ENCODE results near the gene ECHDC1.
A peak's percentile ranks its signal among the peaks of the same experiment; 100 is the strongest.
"Not testable (repeated sequence)": the region's sequence is repeated elsewhere in the genome, so short reads cannot be mapped to it uniquely, and the experiment has no call there.

The ECHDC1 gene, protein sequence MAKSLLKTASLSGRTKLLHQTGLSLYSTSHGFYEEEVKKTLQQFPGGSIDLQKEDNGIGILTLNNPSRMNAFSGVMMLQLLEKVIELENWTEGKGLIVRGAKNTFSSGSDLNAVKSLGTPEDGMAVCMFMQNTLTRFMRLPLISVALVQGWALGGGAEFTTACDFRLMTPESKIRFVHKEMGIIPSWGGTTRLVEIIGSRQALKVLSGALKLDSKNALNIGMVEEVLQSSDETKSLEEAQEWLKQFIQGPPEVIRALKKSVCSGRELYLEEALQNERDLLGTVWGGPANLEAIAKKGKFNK

DNA sequence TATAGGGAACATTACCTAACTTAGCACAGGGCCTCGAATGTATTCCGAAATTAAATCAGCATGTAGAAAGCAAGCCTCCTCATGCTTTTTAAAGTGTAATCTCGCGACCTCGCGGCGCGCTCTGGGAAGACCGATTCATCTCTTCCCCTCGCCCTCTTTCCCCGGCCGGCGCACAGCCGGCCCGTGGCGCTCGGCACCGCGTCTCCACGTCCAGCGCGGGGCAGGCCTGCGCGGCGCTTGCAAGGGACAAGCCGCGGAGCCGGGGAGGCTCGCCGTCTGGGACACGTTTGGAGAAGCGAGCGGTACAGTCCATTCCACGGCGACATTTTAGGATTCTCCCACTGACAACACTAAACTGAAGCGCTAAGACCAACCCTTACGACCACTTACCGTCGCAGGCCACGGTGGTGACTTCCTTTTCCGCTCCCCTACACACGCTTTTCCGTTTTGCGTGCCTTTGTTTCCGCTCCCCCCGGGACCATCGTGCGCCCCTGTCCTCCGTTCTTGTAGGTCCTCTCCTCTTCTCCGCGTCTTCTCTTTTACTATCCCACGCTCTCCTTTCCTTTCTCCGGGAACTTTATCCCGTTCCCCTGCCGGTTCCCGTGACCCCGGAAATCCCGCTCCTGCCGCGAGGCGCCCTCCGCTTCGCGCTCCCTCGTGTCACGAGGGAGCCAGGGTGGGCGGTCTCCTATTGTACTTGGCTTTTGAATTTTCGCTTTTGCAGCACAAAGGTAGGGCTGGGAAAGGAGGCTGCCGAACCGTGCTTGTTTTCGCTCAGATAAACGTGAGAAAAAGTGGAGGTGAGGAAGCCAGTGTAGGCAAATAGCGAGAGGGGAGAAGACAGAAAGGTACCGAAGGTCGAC, at the start of gene ECHDC1:
Gene ECHDC1, minus strand, starts transcription at position 664 of the 863 bp plus-strand sequence. CDS start 12,581 bp downstream, outside the sequence.
- H3K27me3 ChIP-seq (replicated peaks), result no peaks in the 10 kb centered on the region
- no peaks in the 10 kb centered on the region for H3K36me3 ChIP-seq (replicated peaks)
- DNase-seq, result peak; percentile 54
- in situ Hi-C loops (cut with HindIII; ENCODE audit: low pct_ligation_motif_present, low sequenced_read_pairs), result no loop called here
- H3K4me3 ChIP-seq (ENCODE audit: low read depth, low read length), result peak within 1 kb of the TSS; percentile 88
- H3K27ac ChIP-seq, result peak within 1 kb of the TSS; percentile 78
- TF ChIP-seq, protein P1, sequence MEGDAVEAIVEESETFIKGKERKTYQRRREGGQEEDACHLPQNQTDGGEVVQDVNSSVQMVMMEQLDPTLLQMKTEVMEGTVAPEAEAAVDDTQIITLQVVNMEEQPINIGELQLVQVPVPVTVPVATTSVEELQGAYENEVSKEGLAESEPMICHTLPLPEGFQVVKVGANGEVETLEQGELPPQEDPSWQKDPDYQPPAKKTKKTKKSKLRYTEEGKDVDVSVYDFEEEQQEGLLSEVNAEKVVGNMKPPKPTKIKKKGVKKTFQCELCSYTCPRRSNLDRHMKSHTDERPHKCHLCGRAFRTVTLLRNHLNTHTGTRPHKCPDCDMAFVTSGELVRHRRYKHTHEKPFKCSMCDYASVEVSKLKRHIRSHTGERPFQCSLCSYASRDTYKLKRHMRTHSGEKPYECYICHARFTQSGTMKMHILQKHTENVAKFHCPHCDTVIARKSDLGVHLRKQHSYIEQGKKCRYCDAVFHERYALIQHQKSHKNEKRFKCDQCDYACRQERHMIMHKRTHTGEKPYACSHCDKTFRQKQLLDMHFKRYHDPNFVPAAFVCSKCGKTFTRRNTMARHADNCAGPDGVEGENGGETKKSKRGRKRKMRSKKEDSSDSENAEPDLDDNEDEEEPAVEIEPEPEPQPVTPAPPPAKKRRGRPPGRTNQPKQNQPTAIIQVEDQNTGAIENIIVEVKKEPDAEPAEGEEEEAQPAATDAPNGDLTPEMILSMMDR (IDR thresholded peaks at IDR 0.05; ENCODE audit: low read depth, low read length, missing control alignments), result no peak

DNA sequence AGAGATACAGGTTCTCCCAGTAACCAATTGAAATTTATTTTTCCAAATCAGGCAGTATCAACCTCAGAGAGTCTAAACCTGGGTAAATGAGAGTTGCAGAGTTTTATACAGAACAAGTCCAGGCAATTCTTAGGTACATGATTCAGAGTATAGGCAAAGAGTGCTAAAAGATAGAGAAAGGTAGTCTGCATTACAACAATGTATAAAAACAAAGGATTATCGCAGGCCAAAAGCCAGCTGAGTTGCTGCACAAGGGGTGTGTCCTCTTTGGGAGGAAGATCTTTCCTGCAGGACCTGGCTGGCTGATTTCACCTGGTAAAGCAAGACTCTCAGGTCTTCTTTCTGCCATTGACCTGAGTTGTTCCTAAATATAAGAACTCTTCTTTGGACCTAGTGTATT, 48.9 kb upstream of the ECHDC1 start:
- DNase-seq, result no peak
- H3K27ac ChIP-seq, result no peak overlapping the region
- H3K36me3 ChIP-seq (replicated peaks), result no peaks in the 10 kb centered on the region
- no peak overlapping the region for H3K4me3 ChIP-seq (ENCODE audit: low read depth, low read length)
- no peaks in the 10 kb centered on the region for H3K27me3 ChIP-seq (replicated peaks)
- TF ChIP-seq, protein P1 (IDR thresholded peaks at IDR 0.05; ENCODE audit: low read depth, low read length, missing control alignments), result no peak
- in situ Hi-C loops (cut with HindIII; ENCODE audit: low pct_ligation_motif_present, low sequenced_read_pairs), result no loop called here

DNA sequence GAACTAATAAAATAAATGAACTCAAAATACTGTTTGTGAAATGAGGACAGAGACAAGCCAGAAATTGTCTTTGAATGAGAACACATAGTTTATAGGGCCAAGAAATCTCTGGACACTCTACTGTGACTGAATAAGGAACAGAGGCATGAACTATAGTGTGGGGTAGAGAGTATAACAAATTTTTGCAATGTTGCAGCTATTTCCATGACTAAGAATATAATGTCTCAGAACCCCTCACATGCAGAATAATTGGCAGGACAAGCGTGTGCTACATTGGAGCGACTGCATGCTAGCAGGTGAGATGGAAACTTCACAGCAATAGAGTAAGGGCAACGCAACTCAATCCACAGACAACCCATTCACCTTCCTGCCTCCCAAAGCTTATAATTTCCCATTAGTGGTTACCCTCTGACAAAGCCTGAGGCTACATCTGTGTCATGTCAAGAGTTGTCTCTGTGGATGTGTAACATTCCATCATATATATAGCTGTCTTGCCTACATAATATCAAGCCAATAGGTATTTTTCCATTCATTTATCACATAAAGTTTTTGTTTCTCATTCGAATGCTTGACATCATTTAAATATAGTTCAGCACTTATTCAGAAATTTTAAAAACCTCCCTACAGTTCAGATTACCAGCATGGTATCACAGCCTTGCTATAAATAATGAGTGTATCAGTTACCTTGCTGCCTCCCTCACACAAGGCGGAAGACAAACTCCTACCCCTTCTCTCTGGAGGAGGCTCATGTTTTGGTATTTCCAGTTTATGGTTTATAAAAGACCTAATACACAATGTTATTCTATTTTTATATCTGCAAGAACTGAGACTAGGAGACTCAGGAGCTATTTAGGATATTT, 47.9 kb upstream of the ECHDC1 start:
- Histone ChIP-seq H3K4me3 (ENCODE audit: low read depth, low read length) (no peak overlapping the region), H3K27me3 (replicated peaks) (no peaks in the 10 kb centered on the region), H3K27ac (no peak overlapping the region), H3K36me3 (replicated peaks) (no peaks in the 10 kb centered on the region)
- in situ Hi-C loops (cut with HindIII; ENCODE audit: low pct_ligation_motif_present, low sequenced_read_pairs), result no loop called here
- TF ChIP-seq, protein P1 (IDR thresholded peaks at IDR 0.05; ENCODE audit: low read depth, low read length, missing control alignments), result no peak
- DNase-seq, result no peak

DNA sequence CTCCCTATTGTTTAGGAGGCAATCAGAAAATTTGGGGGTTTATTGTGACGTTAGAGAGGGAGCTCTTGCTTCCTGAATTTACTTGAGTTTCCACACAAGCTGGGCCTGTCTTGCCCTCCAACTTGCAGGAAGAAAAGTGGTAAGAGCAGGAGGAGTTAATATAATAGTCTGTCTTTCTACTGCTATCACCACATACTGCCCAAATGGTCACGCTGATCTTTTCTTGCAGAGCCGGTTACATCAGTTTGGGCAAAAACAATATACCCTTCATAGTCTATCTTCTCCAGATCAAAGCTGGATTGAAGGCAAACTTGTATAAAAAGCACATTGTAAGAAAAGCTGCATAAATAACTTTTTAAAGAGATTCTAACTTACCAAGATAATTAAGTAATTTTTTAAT, 46.3 kb upstream of the ECHDC1 start:
- Histone ChIP-seq H3K27me3 (replicated peaks) (no peaks in the 10 kb centered on the region), H3K36me3 (replicated peaks) (no peaks in the 10 kb centered on the region), H3K27ac (no peak overlapping the region), H3K4me3 (ENCODE audit: low read depth, low read length) (no peak overlapping the region)
- TF ChIP-seq, protein P1 (IDR thresholded peaks at IDR 0.05; ENCODE audit: low read depth, low read length, missing control alignments), result no peak
- DNase-seq, result no peak
- in situ Hi-C loops (cut with HindIII; ENCODE audit: low pct_ligation_motif_present, low sequenced_read_pairs), result no loop called here

DNA sequence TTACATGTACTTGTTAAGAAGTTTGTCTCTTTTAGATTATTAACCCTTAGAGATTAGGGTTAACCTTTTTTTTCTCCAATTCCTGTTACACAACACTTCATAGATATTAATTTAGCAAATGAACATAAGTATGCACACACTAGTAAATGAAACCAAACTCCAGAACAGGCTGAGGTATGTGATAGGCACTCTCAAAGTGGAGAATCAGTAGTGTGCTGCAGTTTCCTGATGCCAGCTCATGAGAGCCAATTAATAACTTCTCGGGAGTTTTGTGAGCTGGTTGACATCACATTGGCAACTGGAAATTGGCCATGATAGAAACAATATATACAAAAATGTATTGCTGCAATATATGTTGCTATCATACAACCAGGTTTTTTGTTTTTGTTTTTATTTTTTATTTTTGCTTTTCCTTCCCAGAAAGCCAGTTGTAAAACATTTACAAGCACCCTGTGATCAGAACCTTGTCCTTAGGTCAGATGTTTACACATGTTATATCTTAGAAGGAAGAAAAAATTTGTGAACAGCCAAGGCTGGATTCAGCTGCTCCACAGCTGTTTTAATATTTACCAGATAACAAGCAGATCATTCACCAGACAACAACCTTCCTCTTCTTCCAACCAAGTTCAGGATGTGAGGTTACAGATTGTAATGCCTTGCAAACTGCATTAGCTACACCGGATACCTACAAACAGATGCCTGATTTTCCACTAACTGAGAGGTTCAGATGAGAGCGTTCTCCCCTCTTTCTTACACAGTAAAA, 42.4 kb upstream of the ECHDC1 start:
- TF ChIP-seq, protein P1 (IDR thresholded peaks at IDR 0.05; ENCODE audit: low read depth, low read length, missing control alignments), result no peak
- Histone ChIP-seq H3K36me3 (replicated peaks) (no peaks in the 10 kb centered on the region), H3K4me3 (ENCODE audit: low read depth, low read length) (no peak overlapping the region), H3K27ac (no peak overlapping the region), H3K27me3 (replicated peaks) (no peaks in the 10 kb centered on the region)
- no peak for DNase-seq
- in situ Hi-C loops (cut with HindIII; ENCODE audit: low pct_ligation_motif_present, low sequenced_read_pairs), result no loop called here

DNA sequence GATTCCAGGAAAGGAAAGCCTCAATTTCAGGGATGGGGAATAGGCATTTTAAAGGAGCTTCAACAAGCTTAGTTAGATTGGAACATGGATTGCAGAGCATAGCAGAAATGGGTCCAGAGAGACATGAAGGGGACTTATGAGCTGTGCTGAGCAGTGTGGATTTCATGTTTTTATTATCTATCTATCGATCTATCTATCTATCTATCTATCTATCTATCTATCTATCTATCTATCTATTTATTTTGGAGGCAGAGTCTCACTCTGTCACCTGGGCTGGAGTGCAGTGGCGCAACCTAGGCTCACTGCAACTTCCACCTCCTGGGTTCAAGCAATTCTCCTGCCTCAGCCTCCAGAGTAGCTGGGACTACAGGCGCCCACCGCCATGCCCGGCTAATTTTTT, 41.4 kb upstream of the ECHDC1 start:
- DNase-seq; in situ Hi-C loops (cut with HindIII; ENCODE audit: low pct_ligation_motif_present, low sequenced_read_pairs); H3K27ac ChIP-seq; H3K36me3 ChIP-seq (replicated peaks); H3K4me3 ChIP-seq (ENCODE audit: low read depth, low read length); H3K27me3 ChIP-seq (replicated peaks): not testable (repeated sequence)
